ENCODE measurements around the gene AGFG2.
"Not testable (repeated sequence)": the region's sequence is repeated elsewhere in the genome, so short reads cannot be mapped to it uniquely, and the experiment has no call there.

AGFG2 gene

DNA sequence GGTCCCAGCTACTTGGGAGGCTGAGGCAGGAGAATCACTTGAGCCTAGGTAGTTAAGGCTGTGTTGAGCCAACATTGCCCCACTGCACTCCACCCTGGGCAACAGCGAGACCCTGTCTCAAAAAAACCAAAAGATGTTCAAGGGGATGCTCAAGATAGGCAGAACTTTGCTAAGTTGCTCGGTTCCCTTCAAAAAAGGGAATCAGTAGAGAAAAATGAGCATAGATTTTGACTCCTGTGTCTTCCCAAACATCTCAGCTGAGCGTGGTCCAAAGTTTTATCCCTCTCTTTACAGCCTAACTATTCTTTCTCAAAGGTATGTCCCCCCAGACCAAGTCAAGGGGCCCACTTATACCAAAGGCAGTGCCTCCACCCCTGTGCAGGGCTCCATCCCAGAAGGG lies 14.0 kb downstream of the AGFG2 start:
- no peak for DNase-seq

DNA sequence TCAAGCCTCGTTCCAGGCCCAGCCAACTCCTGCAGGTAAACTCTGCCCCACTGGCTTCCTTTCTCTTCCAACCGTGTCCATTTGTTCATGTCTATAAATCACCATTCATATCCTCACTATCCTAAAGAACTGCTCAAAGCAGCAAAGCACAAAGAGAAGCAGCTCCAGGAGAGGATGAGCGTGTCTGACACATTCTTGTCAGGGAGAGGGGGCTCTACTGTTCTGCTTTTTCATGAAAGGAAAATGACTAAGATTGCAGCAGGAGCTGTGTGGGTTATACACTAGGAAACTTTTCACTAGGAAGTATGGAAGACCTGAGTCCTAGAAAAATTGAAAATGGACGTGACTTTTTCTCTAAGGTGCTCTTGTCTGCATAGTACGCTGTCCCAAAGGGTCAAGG lies 16.7 kb downstream of the AGFG2 start:
- no peak for DNase-seq

DNA sequence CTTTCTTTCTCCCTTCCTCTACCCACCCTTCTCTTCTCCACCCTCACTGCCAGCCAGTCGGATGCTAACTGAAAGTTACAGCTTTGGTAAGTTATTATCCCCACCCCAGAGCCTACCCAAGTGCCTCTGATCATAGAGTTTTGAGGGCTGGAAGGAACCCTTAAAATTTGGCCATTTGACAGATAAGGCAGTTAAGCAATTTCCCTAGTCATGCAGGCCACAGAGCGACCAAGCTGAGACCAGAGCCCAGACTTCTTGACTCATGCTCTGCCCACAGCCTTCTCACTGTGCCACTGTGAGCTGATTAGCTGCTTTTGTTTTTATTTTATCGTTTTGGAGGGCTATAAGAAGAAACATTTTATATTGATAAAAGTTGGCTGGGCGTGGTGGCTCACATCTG lies 17.5 kb downstream of the AGFG2 start:
- no peak for DNase-seq

- no peak for DNase-seq
Observed at GRCh38 chr7:100559127-100559526, 20.1 kb downstream of the AGFG2 start.

DNA sequence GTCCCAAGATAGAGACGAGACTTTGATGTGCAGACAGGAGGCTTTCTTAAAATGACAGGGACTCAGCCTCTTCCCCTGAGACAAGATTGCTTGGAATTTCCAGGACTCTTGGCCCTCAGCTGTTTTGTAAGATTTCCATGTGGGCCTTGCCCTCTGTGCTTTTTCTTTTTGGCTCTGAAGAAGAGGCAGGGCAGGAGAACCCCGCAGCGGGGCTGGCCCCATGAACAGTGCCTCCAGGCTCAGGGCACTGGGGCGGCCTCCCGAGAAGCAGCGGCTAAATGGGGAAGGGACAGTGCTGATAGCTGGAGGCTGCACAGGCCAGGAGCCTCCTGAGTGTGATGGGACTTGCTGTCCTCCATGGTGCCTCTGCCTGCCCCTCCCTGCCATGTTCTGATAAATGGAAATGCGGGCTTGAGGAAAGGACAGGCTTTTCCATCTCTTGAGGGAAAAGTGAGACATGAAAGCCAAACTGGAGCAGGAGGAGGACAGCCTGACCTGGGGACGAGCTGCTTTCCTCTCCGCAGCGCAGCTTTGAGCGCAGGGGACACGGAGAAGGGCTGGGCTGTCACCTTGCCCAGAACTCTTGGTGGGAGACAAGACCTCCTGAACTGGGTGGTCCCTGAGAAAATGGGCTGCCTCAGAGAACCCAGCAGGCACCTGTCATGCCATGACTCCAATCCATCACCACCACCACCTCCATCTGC lies 22.6 kb downstream of the AGFG2 start:
- no peak for DNase-seq

GRCh38 chr7:100562195-100563099 lies 23.4 kb downstream of the AGFG2 start:
- DNase-seq: no peak

DNA sequence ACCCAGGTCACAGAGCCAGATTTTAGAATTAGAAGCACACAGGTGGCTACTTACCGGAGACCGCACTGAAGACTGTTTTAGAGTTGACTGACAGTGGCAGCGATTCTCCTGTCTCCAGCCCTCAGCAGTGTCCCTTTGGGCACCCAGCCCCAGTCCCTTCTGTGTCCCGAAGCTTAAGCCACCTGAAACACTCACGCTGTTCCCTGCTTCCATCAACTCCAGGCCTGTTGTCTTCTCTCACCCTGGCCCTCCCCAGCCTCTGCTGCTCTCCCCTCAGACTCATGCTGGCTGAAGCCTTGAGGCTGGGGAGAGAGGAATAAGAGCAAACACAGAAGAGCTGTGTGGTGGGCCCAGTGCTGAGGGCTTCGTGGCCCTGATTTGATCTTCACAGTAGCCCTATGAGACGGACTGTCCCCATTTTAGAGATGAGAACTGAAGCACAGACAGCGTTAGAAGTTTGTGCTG lies 24.1 kb downstream of the AGFG2 start:
- no peak for DNase-seq

- DNase-seq: peak; percentile 69 to 85 (median 77)
Observed at GRCh38 chr7:100563809-100564400, 24.9 kb downstream of the AGFG2 start.

DNA sequence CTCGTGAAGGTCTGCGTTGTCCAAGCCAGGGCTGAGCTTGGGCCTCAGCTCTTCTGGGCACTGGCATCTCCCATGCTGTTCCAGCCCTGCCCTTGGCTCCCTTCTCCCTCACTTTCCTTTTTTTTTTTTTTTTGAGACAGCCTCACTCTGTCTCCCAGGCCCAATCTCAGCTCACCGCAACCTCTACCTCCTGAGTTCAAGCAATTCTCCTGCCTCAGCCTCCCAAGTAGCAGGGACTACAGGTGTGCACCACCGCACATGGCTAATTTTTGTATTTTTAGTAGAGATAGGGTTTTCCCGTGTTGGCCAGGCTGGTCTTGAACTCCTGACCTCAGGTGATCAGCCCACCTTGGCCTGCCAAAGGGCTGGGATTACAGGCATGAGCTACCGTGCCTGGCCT lies 25.4 kb downstream of the AGFG2 start:
- not testable (repeated sequence) for DNase-seq

GRCh38 chr7:100565133-100565571 lies 26.1 kb downstream of the AGFG2 start:
- no peak for DNase-seq

GRCh38 chr7:100566018-100566531 lies 27.1 kb downstream of the AGFG2 start:
- DNase-seq: no peak

- no peak for DNase-seq
Observed at GRCh38 chr7:100567031-100567730, 28.2 kb downstream of the AGFG2 start.

DNA sequence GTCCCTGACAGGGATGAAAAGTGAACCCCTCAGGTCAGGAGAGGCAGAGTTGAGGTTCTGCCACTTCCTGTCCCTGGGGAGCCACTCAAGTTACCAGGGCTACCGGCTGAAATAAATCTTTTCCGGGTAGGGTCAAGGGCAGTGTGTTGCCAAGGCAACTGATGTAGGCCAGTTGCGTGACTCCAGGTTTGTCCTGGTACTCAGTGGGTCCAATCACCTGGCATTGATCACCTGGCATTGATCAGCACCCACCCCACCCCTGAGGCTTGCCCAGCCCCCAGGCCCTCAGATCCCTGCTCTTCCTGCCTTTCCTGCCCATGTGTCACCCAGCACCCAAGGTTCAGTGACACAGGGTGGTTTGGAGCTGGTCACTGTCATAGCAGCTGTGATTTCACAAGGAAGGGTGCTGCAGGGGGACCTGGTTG lies 28.8 kb downstream of the AGFG2 start:
- DNase-seq: no peak

DNA sequence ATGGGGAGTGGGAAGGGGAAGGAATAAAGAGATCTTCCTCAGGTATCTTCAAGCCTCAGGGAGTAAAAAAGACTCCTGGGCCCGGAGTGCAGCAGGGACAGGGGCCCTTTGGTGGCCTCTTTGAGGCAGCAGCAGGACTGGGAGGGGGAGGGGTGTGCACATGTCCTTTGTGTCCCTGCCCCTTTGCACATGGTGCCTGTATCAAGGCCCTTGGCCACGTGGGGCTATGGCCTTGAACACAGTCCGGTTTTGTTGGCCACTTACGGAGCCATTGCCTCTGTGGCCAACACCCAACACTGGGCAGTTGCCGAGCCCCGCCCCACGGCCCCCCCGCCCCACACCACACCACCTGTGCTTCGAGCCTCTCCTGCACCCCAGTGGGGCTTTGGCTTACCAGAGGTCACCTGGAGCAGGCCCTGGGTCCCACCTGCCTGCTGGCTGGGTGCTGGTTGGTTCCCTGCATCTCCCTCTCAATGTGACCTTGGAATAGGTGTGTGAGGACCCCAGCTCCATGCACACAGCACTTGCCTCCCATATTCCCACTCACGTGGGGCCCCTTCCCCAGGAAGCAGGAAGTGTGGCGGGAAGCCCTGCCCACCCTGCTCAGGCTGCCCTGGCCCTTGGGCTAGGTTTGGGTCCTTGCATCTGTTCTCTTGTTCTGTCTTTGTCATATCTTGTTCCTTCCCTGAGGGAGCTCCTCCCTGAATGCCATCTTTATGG lies 29.3 kb downstream of the AGFG2 start:
- DNase-seq: no peak

GRCh38 chr7:100568896-100569844 lies 30.2 kb downstream of the AGFG2 start:
- no peak for DNase-seq

DNA sequence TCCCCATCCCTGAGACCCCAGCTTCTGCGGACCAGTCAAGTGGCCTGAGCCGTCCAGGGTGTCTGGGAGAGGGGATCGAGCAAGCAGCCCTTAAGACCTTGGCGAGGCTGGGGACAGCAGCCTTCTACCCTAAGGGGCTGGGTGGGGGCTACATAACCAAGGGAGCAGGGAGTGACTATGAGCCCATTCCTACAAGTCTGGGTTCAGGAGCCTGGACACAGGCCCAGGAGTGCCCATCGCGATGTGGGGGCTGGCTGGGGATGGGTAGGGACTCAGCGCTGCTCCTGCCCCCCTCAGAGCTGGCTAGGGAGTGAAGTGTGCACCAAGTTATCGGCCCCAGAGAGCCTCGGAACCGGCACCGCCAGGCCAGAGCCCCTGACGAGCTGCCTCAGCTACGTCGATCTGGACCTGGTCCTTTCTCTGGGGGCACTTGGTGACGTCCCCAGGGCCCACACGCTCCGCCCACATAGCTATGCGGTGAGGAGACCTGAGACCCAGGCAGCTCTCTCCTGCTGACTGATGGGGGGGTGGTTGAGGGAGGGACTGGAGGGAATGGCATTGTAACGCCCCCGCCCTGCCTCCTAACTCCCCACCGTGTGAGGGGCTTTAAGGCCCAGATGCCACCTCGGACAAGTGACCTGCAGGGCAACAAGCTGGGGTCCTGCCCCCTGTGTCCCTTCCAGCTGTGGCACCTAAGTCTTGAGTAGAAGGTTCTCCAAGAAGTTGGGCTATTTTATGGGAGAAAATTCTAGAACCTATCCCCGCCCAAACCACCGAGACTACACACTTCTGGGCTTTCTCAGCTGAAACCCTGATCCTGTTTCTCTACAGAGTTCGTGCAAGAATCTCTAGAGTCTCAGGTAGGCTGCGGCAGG lies 32.2 kb downstream of the AGFG2 start:
- no peak for DNase-seq

- no peak for DNase-seq
Observed at GRCh38 chr7:100571829-100572116, 32.8 kb downstream of the AGFG2 start.

DNA sequence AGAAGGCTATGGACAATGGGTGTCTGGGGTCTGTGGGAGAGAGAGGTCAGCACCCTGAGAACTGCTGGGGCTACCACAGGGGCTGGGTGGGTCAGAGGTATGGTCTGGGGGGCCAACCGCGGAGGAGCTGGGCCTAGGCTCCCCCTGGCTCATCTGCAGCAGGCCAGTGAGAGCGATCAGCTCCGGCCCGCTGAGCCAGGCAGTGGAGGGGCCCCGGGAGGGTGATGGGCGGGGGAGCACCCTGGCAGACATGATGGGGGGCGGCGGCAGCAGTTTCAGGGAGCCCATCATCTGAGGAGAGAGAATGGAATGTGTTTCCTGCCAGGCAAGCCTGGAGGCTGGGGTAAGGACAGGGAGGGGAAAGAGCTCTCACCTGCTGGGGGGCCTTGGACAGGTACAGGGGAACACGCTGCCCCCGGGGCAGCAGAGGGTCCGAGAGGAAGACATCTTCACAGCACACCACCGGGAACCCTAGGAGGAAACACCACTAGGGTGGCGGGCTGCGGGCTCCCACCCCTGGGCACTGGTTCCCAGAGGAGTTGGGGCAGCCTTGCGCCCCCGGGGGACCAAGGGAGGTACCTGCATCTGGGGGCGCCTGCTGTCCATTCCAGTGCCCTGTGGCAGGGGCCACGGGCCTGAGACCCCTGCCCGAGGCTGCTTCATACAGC lies 33.4 kb downstream of the AGFG2 start:
- DNase-seq: no peak

- no peak for DNase-seq
Observed at GRCh38 chr7:100572949-100573675, 34.1 kb downstream of the AGFG2 start.
